Mucosa of descending colon (tissue), 3 donors: ENCODE results near the gene KLHDC7B. TPM values are rescaled to one million over a fixed set of nuclear protein-coding genes. Genes with fewer than 3 reads are reported as not detected.

Experiments
- ATAC-seq: fragments of 200-7000 bp; cut with Tn5 transposase; one replicate; pipeline ENCODE4 v1.9.1; 2020; ENCODE audit warnings: mild to moderate bottlenecking, moderate library complexity
- DNase-seq, 3 donors: peaks; one replicate each; pipeline ENCODE4 v3.0.0-alpha.2; 2020
- H3K36me3 ChIP-seq: fragments of 200-600 bp; one replicate; pipeline ENCODE4 v1.8.0; 2021; ENCODE audit warnings: low read depth, mild to moderate bottlenecking
- H3K4me1 ChIP-seq: fragments of 200-600 bp; one replicate; pipeline ENCODE4 v1.8.0; 2021; ENCODE audit warnings: low read depth, mild to moderate bottlenecking
- H3K4me3 ChIP-seq: fragments of 200-600 bp; one replicate; pipeline ENCODE4 v1.8.0; 2021; ENCODE audit warnings: mild to moderate bottlenecking
- H3K9me3 ChIP-seq: fragments of 200-600 bp; one replicate; pipeline ENCODE4 v1.8.0; 2021; ENCODE audit warnings: mild to moderate bottlenecking
- CTCF ChIP-seq: fragments of 200-600 bp; IDR thresholded peaks from one replicate; pipeline ENCODE4 v1.8.0; 2022; ENCODE audit warnings: antibody characterized with exemption, mild to moderate bottlenecking
- intact Hi-C, 2 donors: fragments of 100-400 bp; cut with DNase I in 1 of 2; cut with micrococcal nuclease in 1 of 2; formaldehyde crosslinking; loops; one replicate each; pipeline versions ENCODE4 v1.11.0 to v1.11.1; 2022; cut with DNase I, micrococcal nuclease
- total RNA-seq, 3 donors: library from RNA; stranded (reverse); fragmentation: NEBNext Ultra II Directional in 2 of 3; extraction: Animal tissue kit (Norgen Biotek cat#: 25700) in 2 of 3; gene quantifications; one replicate each; pipeline versions ENCODE4 v1.2.1 to v1.2.4, GENCODE V29; 2021 to 2023
- donor health status: DM: no; HTN: no; CAD: no; lungs with moderate emphysema.
- donor health status: DM: no; HTN: no; CAD: no.
- donor health status: DM: no; HTN: yes; CAD: no.

KLHDC7B gene
- total RNA-seq, 3 donors from 2014 or later: 0.55 to 1.7 TPM; not detected in 1

GRCh38 chr22:50529416-50529896 is 16.2 kb upstream of the KLHDC7B start:
- ATAC-seq (no peak), DNase-seq (no peak)
- peak overlapping the region; percentile 36 for H3K4me3 ChIP-seq
- H3K9me3 ChIP-seq: no peaks in the 10 kb centered on the region
- intact Hi-C loops: loop anchor here in 1 of 2 donors (5.0 kb wide), 1 partner anchor 93 kb away; no protein-coding TSS in a partner anchor
- no peak for TF ChIP-seq CTCF
- H3K4me1 ChIP-seq: peaks cover 37% of the 10 kb centered on the region
- no peaks in the 10 kb centered on the region for H3K36me3 ChIP-seq

GRCh38 chr22:50529897-50530579 is 15.7 kb upstream of the KLHDC7B start, which contains the start of gene TYMP:
TYMP (minus strand) TSS chr22:50530012; CDS start chr22:50529709, 303 bp downstream.
- peaks cover 34% of the 10 kb centered on the region for H3K4me1 ChIP-seq
- intact Hi-C loops: loop anchor here in 1 of 2 donors (5.0 kb wide), 1 partner anchor 92 kb away; no protein-coding TSS in a partner anchor
- TF ChIP-seq CTCF: no peak
- DNase-seq (peak; percentile 88 to 93 (median 92)), ATAC-seq (peak; percentile 57)
- H3K9me3 ChIP-seq: no peaks in the 10 kb centered on the region
- peak within 1 kb of the TSS; percentile 36 for H3K4me3 ChIP-seq
- no peaks in the 10 kb centered on the region for H3K36me3 ChIP-seq

GRCh38 chr22:50530580-50530876 is 15.2 kb upstream of the KLHDC7B start:
- H3K9me3 ChIP-seq: no peaks in the 10 kb centered on the region
- intact Hi-C loops: no loop called here
- ATAC-seq (peak; percentile 1), DNase-seq (no peak)
- peaks cover 34% of the 10 kb centered on the region for H3K4me1 ChIP-seq
- TF ChIP-seq CTCF: no peak
- no peaks in the 10 kb centered on the region for H3K36me3 ChIP-seq
- H3K4me3 ChIP-seq: peak overlapping the region; percentile 36

GRCh38 chr22:50530877-50531545 is 14.7 kb upstream of the KLHDC7B start:
- Histone ChIP-seq H3K4me3 (peak overlapping the region; percentile 36), H3K4me1 (peaks cover 34% of the 10 kb centered on the region), H3K9me3 (no peaks in the 10 kb centered on the region), H3K36me3 (no peaks in the 10 kb centered on the region)
- peak; percentile 63 for ATAC-seq
- DNase-seq: peak; percentile 92 to 97 (median 93)
- intact Hi-C loops: no loop called here
- no peak for TF ChIP-seq CTCF

GRCh38 chr22:50531546-50531961 is 14.1 kb upstream of the KLHDC7B start:
- DNase-seq (peak; percentile 72 to 88 (median 83)), ATAC-seq (peak; percentile 58)
- Histone ChIP-seq H3K4me3 (peak overlapping the region; percentile 19), H3K9me3 (no peaks in the 10 kb centered on the region), H3K4me1 (peaks cover 34% of the 10 kb centered on the region), H3K36me3 (no peaks in the 10 kb centered on the region)
- no peak for TF ChIP-seq CTCF
- intact Hi-C loops: no loop called here
